ENCODE data around the gene HNMT.

DNA sequence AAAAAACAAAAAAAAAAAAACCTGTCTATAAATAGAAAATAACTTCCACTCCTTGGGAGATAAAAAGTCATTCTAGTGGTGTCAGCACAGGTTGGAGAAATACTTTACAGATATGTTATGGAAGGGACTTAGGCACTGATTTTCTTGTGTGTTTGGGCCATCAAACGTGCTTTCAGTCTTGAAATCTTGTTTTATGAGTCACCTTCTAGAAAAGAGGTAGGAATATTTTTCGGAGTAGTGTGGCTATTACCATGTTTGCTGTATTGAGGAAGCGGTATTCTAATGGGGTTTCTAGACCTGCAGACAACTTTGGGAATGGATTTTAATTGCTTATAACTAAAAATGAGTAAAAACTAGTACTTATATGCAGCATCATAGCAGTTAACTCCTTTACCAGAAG is 12.0 kb downstream of the HNMT start:
- no peak for TF ChIP-seq EZH2 (IDR thresholded peaks at IDR 0.05; ENCODE audit: low read length)
- TF ChIP-seq, protein P1, sequence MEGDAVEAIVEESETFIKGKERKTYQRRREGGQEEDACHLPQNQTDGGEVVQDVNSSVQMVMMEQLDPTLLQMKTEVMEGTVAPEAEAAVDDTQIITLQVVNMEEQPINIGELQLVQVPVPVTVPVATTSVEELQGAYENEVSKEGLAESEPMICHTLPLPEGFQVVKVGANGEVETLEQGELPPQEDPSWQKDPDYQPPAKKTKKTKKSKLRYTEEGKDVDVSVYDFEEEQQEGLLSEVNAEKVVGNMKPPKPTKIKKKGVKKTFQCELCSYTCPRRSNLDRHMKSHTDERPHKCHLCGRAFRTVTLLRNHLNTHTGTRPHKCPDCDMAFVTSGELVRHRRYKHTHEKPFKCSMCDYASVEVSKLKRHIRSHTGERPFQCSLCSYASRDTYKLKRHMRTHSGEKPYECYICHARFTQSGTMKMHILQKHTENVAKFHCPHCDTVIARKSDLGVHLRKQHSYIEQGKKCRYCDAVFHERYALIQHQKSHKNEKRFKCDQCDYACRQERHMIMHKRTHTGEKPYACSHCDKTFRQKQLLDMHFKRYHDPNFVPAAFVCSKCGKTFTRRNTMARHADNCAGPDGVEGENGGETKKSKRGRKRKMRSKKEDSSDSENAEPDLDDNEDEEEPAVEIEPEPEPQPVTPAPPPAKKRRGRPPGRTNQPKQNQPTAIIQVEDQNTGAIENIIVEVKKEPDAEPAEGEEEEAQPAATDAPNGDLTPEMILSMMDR (optimal IDR thresholded peaks at IDR 0.05 in 1 of 3, IDR thresholded peaks at IDR 0.05 in 1 of 3, conservative IDR thresholded peaks at IDR 0.05 in 1 of 3; ENCODE audit: extremely low read depth in 1 of 3, insufficient read depth in 2 of 3, low read length in 3 of 3): no peak
